ENCODE results near the gene APOC3. TPM values are rescaled to one million over a fixed set of nuclear protein-coding genes. Genes with fewer than 3 reads are reported as not detected.
"Not testable (repeated sequence)": the region's sequence is repeated elsewhere in the genome, so short reads cannot be mapped to it uniquely, and the experiment has no call there.

APOC3 gene
- total RNA-seq, 1 donor from 2014 or later, result not detected

GRCh38 chr11:116830184-116830912 is 641 bp downstream of the APOC3 start:
- no peak for DNase-seq (ENCODE audit: low read depth, low spot score)

- no peak for DNase-seq (ENCODE audit: low read depth, low spot score)
Measured at GRCh38 chr11:116831790-116832349, 2.2 kb downstream of the APOC3 start.

GRCh38 chr11:116832350-116833290 is 2.9 kb downstream of the APOC3 start:
- no peak for DNase-seq (ENCODE audit: low read depth, low spot score)

GRCh38 chr11:116833491-116833815 is 3.7 kb downstream of the APOC3 start:
- no peak for DNase-seq (ENCODE audit: low read depth, low spot score)

DNA sequence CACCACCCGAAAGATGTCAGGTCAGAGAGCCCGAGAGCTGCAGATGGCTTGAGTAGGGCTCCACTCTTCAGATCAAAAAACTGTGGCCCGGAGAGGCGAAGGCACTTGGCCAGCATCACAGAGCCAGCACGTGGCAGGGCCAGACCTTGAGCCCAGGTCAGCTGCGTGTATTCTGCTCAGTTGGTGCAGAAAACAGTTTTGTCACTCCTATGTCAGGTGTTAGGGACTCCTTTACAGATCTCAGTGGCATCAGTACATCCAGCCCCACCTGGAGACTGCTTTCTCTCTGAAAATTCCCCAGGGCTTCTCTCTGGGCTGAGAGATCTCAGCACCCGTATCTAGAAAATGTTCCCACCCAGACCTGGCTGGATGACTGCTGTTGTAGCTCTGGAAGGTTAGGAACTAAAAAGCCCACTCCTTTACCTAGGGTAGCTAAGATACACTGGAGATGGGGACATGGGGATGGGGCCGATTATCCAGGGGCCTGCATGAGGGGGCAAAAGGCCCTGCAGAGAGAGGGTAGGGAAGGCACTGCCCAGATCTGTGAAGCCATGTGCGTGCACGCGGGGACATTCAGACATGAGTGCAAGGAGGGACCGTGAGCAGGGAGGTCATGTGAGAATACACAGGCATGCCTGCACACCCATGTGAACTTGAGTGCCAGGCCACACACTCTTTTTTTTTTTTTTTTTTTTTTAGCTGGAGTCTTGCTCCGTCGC is 4.3 kb downstream of the APOC3 start:
- DNase-seq (ENCODE audit: low read depth, low spot score), result no peak

- not testable (repeated sequence) for DNase-seq (ENCODE audit: low read depth, low spot score)
Measured at GRCh38 chr11:116834535-116835041, 4.9 kb downstream of the APOC3 start.

DNA sequence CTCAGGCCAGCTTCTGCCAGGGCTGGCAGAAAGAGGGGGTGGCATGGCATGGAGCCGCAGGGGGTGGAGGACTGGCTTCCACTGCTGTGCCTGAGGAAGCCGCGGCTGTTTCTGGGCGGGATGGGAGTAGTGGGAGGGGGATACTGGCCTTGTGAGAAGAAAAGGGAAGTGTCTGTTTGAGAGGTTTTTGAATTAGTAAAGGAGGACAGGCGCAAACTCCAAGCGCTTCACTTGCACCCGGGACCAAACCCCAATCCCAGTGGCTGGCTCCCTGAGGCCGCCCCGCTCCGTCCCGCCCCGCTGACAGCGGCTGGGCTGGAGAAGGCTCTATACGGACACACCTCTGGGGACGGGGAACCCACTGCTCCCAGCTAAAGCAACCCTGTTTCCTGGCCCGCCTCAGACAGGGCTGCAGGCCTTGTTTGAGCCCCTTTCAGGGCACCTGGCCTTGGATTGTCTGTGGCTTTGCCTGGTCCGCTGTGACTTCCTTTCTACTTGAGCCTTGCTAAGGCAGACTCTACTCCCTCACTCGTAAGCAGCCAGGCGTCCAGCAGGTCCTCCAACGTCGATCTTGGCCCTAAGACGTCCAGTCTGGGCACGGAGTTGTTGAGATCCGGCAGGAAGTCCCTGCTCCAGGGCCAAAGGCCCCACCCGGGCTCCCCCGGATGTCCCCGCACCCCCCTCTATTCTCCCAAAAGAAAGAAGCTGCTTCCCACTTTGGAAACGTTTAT is 5.5 kb downstream of the APOC3 start:
- DNase-seq (ENCODE audit: low read depth, low spot score), result no peak

- DNase-seq (ENCODE audit: low read depth, low spot score), result peak; percentile 78
Measured at GRCh38 chr11:116835791-116836631, 6.3 kb downstream of the APOC3 start.

DNA sequence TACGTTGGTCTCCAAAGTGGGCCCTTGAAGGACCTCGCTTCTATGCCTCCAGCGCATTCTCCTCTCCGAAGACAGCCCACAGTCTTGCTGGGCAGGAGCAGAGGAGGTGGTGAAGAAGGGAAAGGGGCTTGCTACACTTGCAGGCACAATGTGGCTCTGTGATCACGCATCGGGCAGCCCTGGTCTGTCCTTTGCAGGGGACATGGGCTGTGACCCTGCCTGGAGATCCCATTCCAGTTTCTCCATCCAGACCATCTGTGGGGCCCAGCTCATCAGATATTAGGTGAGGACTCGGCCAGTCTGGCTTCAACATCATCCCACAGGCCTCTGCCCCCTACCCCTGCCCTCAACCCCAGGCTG is 6.9 kb downstream of the APOC3 start:
- DNase-seq (ENCODE audit: low read depth, low spot score), result no peak

GRCh38 chr11:116837231-116838091 is 7.8 kb downstream of the APOC3 start, which contains the start of gene APOA1:
APOA1 (minus strand) TSS chr11:116837622; CDS start chr11:116837387, 235 bp downstream.
- no peak for DNase-seq (ENCODE audit: low read depth, low spot score)

DNA sequence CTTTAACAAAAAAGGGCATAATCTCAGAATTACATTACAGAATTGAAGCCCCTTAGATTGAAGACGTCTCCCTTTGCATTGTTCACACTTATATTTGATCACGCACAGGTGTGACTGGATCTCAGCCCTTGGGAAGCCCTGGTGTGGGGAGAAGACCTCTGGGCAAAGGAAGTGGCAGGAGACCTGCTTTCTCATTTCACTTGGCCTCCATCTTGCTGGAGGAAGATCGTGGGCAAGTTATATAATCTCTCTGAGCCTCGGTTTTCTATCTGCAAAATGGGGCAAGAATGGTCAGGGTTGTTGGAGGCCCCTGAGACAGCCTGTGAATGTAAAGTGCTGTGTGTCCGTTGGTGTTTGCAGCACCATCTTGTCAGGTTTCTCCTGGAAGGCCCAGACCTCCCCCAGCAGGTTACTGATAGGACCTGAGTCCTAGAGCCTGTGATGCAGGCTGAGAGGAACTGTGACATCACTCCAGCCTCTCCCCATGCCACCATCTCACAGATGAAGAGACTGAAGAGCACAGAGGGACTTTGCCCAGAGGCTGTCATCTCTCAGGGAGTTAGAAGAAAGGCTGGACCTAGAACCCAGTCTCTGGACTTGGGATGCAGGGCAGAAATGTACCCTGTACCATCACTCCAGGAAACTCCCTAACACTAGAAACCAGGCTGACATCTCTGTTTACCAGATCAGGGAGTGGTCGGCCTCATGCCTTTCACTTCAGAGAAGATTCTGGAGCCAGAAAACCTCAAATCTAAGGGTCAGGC is 8.8 kb downstream of the APOC3 start:
- no peak for DNase-seq (ENCODE audit: low read depth, low spot score)

DNA sequence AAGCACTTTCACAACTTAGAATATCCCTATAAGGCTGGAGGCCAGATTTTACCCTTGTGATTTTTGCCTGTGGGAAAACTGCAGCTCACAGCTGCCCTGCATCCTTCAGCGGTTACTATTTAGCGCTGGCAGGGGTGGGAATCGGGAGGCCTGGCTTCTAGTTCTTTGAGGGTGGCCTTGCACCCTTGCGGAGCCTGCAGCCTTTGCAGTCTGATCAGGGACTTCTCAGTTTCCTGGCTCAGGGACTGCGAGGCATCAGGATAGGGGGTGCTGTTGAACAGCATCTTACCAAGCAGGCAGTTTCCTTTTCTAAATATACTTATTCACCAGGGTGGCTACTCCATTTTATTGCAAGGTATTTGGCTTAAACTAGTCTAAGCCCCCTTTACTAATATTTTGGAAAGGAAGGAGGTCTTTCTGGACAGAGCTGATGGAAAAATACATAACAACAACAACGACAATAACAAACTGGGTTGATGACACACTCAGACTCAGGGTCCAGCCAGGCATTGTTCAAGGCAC is 10.6 kb downstream of the APOC3 start:
- DNase-seq (ENCODE audit: low read depth, low spot score), result no peak

GRCh38 chr11:116840746-116841296 is 11.1 kb downstream of the APOC3 start:
- no peak for DNase-seq (ENCODE audit: low read depth, low spot score)

GRCh38 chr11:116842117-116842516 is 12.4 kb downstream of the APOC3 start:
- DNase-seq (ENCODE audit: low read depth, low spot score), result no peak

- DNase-seq (ENCODE audit: low read depth, low spot score), result no peak
Measured at GRCh38 chr11:116842909-116843308, 13.2 kb downstream of the APOC3 start.

DNA sequence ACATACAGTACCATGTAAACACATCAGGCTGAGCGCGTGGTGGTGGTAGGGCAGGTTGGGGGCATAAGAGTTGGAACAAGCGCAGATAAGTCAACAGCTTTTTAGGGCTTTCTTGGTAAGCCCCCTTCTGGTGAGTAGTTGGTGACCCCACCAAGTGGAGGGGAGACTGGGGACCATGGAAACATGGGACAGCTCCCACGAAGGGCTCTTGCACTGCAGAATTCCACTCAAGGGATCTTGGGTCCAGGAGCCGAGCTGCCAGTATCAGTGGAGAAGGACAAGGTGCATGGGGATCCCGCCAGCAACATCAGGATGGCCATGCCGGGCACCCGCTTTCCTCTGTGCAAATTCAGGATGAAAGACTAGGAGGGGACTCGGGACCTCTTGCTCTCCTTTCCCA is 14.0 kb downstream of the APOC3 start:
- DNase-seq (ENCODE audit: low read depth, low spot score), result no peak

GRCh38 chr11:116844722-116845121 is 15.0 kb downstream of the APOC3 start:
- no peak for DNase-seq (ENCODE audit: low read depth, low spot score)

- no peak for DNase-seq (ENCODE audit: low read depth, low spot score)
Measured at GRCh38 chr11:116847612-116848011, 17.9 kb downstream of the APOC3 start.

All from pulmonary artery endothelial cell (primary cell).